Upper lobe of left lung (tissue), 6 donors: ENCODE data around the gene SLC9A9. TPM values are rescaled to one million over a fixed set of nuclear protein-coding genes. Genes with fewer than 3 reads are reported as not detected.

Experiments used
- ATAC-seq, 2 donors: fragments of 200-7000 bp; cut with Tn5 transposase; one replicate each; pipeline ENCODE4 v1.9.1; 2022; ENCODE audit warnings: mild to moderate bottlenecking in 2 of 2, moderate library complexity in 2 of 2; ENCODE audit not compliant: low FRiP score in 2 of 2
- DNase-seq, 2 donors: peaks; one replicate each; pipeline ENCODE4 v3.0.0-alpha.2; 2019 to 2020
- H3K27ac ChIP-seq, 4 donors: fragments of 200-600 bp; sonication (generic); one replicate each; pipeline ENCODE4 v1.5.1; 2016 to 2019
- H3K27me3 ChIP-seq, 4 donors: fragments of 200-600 bp; sonication (generic); one replicate each; pipeline ENCODE4 v1.5.1; 2017 to 2019
- H3K36me3 ChIP-seq, 4 donors: fragments of 200-600 bp; sonication (generic); one replicate each; pipeline ENCODE4 v1.5.1; 2016 to 2019
- H3K4me1 ChIP-seq, 4 donors: fragments of 200-600 bp; sonication (generic); one replicate each; pipeline ENCODE4 v1.5.1; 2018 to 2019
- H3K4me3 ChIP-seq, 4 donors: fragments of 200-600 bp; sonication (generic); one replicate each; pipeline ENCODE4 v1.5.1; 2017 to 2019; ENCODE audit warnings: mild to moderate bottlenecking in 2 of 4, moderate library complexity in 1 of 4
- H3K9me3 ChIP-seq, 4 donors: fragments of 200-600 bp; sonication (generic); one replicate each; pipeline ENCODE4 v1.5.1; 2018 to 2019
- CTCF ChIP-seq, 6 experiments: fragments of 450-650 bp in 4 of 6; fragments of 200-600 bp in 2 of 6; sonication (generic) in 2 of 6; IDR thresholded peaks; one replicate each; pipeline ENCODE4 v1.5.1; 2016 to 2019; ENCODE audit warnings: antibody characterized with exemption in 6 of 6
- EP300 ChIP-seq, 4 donors: sonication (generic); formaldehyde crosslinking; IDR thresholded peaks; one replicate each; pipeline ENCODE4 v1.5.1; 2017; ENCODE audit warnings: antibody characterized with exemption in 4 of 4, control low read depth in 2 of 4
- POLR2A ChIP-seq, 4 donors: fragments of 450-650 bp; IDR thresholded peaks; one replicate each; pipeline ENCODE4 v1.5.1; 2016 to 2017; ENCODE audit warnings: antibody characterized with exemption in 4 of 4, mild to moderate bottlenecking in 2 of 4
- POLR2AphosphoS5 ChIP-seq, 2 donors: sonication (generic); formaldehyde crosslinking; IDR thresholded peaks; one replicate each; pipeline ENCODE4 v1.5.1; 2017; ENCODE audit warnings: antibody characterized with exemption in 2 of 2
- WGBS, 2 donors: methylation state at CpG; one replicate each; pipeline ENCODE4 v1.1.5; 2017 to 2018; 5-methylcytosine and 5-hydroxymethylcytosine counted together
- total RNA-seq, 6 donors: library from RNA; depleted of rRNA in 4 of 6; stranded (reverse); fragments of >200 nt in 4 of 6; gene quantifications; one replicate each; pipeline versions ENCODE4 v1.1.0 to v1.2.1, GENCODE V29; 2016 to 2021
- donor health status: DM: no; HTN: no; CAD: no; lungs with moderate emphysema.
- donor health status: DM: no; HTN: yes; CAD: no; lungs with severe emphysema.

SLC9A9 gene
- total RNA-seq, 6 donors from 2014 or later: 4.2 to 20.4 (median 8.7) TPM

DNA sequence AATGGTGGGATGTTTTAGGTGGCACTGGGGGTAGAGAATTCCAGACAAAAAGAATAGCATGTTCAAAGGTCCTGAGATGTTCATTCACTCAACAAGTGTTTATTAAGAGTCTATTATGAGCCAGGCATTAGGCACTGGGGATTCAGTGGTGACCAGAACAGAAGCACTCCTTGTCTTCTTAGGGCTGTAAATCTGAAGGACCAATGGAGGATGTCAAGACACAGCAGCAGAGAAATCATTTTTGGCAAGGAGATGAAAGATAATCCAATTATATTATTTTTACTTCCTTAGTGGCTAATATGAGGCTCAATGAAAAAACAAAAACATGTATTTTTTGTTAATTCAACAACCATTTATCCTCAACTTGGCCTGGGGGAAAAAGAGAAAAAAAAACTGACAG is 218.5 kb downstream of the SLC9A9 start:
- Histone ChIP-seq H3K27ac (no peak overlapping the region), H3K4me3 (no peak overlapping the region), H3K9me3 (no peaks in the 10 kb centered on the region), H3K27me3 (no peaks in the 10 kb centered on the region), H3K4me1 (no peaks in the 10 kb centered on the region), H3K36me3 (no peaks in the 10 kb centered on the region)
- ATAC-seq (no peak), DNase-seq (no peak)
- TF ChIP-seq POLR2A (IDR thresholded peaks at IDR 0.05): no peak
- TF ChIP-seq EP300 (IDR thresholded peaks at IDR 0.05): no peak
- TF ChIP-seq CTCF (IDR thresholded peaks at IDR 0.05): no peak
- TF ChIP-seq POLR2AphosphoS5 (IDR thresholded peaks at IDR 0.05): no peak

DNA sequence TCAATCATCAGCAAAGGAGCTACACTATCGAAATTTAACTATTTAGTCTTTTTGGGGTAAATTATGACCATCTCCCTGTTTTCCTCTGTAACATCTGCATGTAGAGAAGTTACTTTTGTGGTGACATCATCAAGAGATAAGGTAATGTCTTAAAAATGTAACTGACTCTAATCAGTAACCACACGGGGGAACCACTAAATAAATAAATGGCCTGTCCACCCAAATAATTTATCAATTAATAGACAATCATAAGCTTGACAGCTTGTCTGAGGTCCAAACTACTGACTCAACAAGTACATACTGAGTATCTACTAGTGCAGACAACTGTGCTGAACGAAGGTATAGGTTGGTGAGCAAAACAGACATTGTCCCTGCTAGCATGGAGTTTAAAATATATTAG is 219.3 kb downstream of the SLC9A9 start:
- H3K4me3 ChIP-seq: no peak overlapping the region
- TF ChIP-seq EP300 (IDR thresholded peaks at IDR 0.05) (no peak), CTCF (IDR thresholded peaks at IDR 0.05) (no peak), POLR2A (IDR thresholded peaks at IDR 0.05) (no peak), POLR2AphosphoS5 (IDR thresholded peaks at IDR 0.05) (no peak)
- WGBS, 2 donors: 73 to 90% methylated on average over 3 of the region's 3 CpGs
- ATAC-seq (peak in 1 of 2 donors; percentile 28), DNase-seq (no peak)
- no peaks in the 10 kb centered on the region for H3K4me1 ChIP-seq
- no peak overlapping the region for H3K27ac ChIP-seq
- no peaks in the 10 kb centered on the region for H3K36me3 ChIP-seq
- no peaks in the 10 kb centered on the region for H3K9me3 ChIP-seq
- H3K27me3 ChIP-seq: no peaks in the 10 kb centered on the region

GRCh38 chr3:143627336-143627735 is 220.9 kb downstream of the SLC9A9 start:
- 92 to 94% methylated on average over 5 of the region's 5 CpGs for WGBS, 2 donors

DNA sequence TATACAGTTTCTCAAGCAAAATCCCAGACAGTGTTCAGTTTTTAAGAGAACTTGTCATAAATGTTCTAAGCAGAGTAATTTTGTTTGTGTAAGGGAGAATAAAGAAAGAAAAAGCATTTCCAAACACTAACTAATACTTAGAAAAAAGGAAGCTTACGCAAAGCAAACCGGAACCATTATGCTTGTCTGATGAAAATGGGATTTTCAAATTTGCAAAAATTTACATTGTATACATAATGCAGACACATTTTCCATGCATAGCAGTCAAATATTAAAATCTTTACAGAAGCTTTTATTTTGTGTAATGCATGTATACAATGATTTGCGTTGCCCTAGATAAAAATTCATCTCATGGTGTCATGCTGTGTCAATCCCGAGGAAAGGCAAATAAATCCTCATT is 229.0 kb downstream of the SLC9A9 start:
- ATAC-seq (no peak), DNase-seq (no peak)
- H3K36me3 ChIP-seq: peaks cover 0 to 3% (median 0%) of the 10 kb centered on the region in 4 donors
- no peaks in the 10 kb centered on the region for H3K4me1 ChIP-seq
- TF ChIP-seq EP300 (IDR thresholded peaks at IDR 0.05) (no peak), POLR2A (IDR thresholded peaks at IDR 0.05) (no peak), CTCF (IDR thresholded peaks at IDR 0.05) (no peak), POLR2AphosphoS5 (IDR thresholded peaks at IDR 0.05) (no peak)
- WGBS, 2 donors: 94% methylated on average over 4 of the region's 4 CpGs
- no peaks in the 10 kb centered on the region for H3K9me3 ChIP-seq
- no peak overlapping the region for H3K27ac ChIP-seq
- H3K4me3 ChIP-seq: no peak overlapping the region
- no peaks in the 10 kb centered on the region for H3K27me3 ChIP-seq

More at GRCh38 chr3:143627336-143627735, 220.9 kb downstream of the SLC9A9 start:
- no peak overlapping the region for H3K4me3 ChIP-seq
- H3K4me1 ChIP-seq: no peaks in the 10 kb centered on the region
- no peak overlapping the region for H3K27ac ChIP-seq
- H3K36me3 ChIP-seq: no peaks in the 10 kb centered on the region
- H3K27me3 ChIP-seq: no peaks in the 10 kb centered on the region
- no peak for TF ChIP-seq POLR2A (IDR thresholded peaks at IDR 0.05)
- TF ChIP-seq POLR2AphosphoS5 (IDR thresholded peaks at IDR 0.05): no peak
- TF ChIP-seq CTCF (IDR thresholded peaks at IDR 0.05): no peak
- ATAC-seq (no peak), DNase-seq (no peak)
- H3K9me3 ChIP-seq: no peaks in the 10 kb centered on the region

DNA sequence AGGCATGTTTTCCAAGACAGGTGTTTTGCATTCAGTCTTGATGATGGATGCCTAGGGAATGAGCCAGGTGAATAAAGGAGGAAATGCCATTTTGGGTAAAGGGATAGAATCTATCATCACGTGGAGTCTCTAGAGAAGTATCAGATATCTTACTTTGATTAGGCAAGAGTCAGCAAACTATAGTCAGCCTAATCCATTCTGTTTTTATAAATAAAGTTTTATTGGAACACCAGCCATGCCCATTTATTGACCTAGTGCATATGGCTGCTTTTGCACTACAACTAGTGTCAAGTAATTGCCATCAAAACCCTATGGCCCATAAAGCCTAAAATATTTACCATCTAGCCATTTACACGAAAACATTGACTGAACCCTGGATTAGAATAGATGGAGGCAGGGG is 231.2 kb downstream of the SLC9A9 start:
- no peak for DNase-seq
- ATAC-seq: no peak
- H3K9me3 ChIP-seq: no peaks in the 10 kb centered on the region
- no peak overlapping the region for H3K27ac ChIP-seq
- peaks cover 0 to 5% (median 0%) of the 10 kb centered on the region in 4 donors for H3K4me1 ChIP-seq
- TF ChIP-seq POLR2AphosphoS5 (IDR thresholded peaks at IDR 0.05) (no peak), CTCF (IDR thresholded peaks at IDR 0.05) (no peak), EP300 (IDR thresholded peaks at IDR 0.05) (no peak), POLR2A (IDR thresholded peaks at IDR 0.05) (no peak)
- H3K36me3 ChIP-seq: peaks cover 0 to 3% (median 0%) of the 10 kb centered on the region in 4 donors
- H3K27me3 ChIP-seq: no peaks in the 10 kb centered on the region
- 98 to 100% methylated on average over 2 of the region's 2 CpGs for WGBS, 2 donors
- H3K4me3 ChIP-seq: no peak overlapping the region
